Measurements from ENCODE around the gene SLC49A3.
"Not testable (repeated sequence)": the region's sequence is repeated elsewhere in the genome, so short reads cannot be mapped to it uniquely, and the experiment has no call there.

The SLC49A3 gene

GRCh38 chr4:681736-682451, 7.1 kb downstream of the SLC49A3 start:
- DNase-seq (ENCODE audit: low spot score), result no peak

GRCh38 chr4:680928-681645, 7.9 kb downstream of the SLC49A3 start:
- no peak for DNase-seq (ENCODE audit: low spot score)

GRCh38 chr4:680551-680927, 8.4 kb downstream of the SLC49A3 start:
- peak; percentile 43 for DNase-seq (ENCODE audit: low spot score)

- DNase-seq (ENCODE audit: low spot score), result no peak
Measured at GRCh38 chr4:680091-680490, 8.9 kb downstream of the SLC49A3 start.

- DNase-seq (ENCODE audit: low spot score), result no peak
Measured at GRCh38 chr4:679629-680028, 9.3 kb downstream of the SLC49A3 start.

GRCh38 chr4:679104-679481, 9.9 kb downstream of the SLC49A3 start:
- no peak for DNase-seq (ENCODE audit: low spot score)

GRCh38 chr4:678331-679103, 10.4 kb downstream of the SLC49A3 start:
- no peak for DNase-seq (ENCODE audit: low spot score)

GRCh38 chr4:677431-678293, 11.3 kb downstream of the SLC49A3 start:
- peak; percentile 40 for DNase-seq (ENCODE audit: low spot score)

GRCh38 chr4:676871-677235, 12.1 kb downstream of the SLC49A3 start:
- DNase-seq (ENCODE audit: low spot score), result no peak

- DNase-seq (ENCODE audit: low spot score), result no peak
Measured at GRCh38 chr4:675980-676870, 12.7 kb downstream of the SLC49A3 start.

- DNase-seq (ENCODE audit: low spot score), result peak; percentile 48
Measured at GRCh38 chr4:675036-675882, 13.7 kb downstream of the SLC49A3 start.

- peak; percentile 95 for DNase-seq (ENCODE audit: low spot score)
Measured at GRCh38 chr4:674172-675035, 14.5 kb downstream of the SLC49A3 start, which contains the start of the genes ATP5ME and MYL5. ATP5ME (minus strand) TSS chr4:674276; CDS start chr4:674247, 29 bp downstream. MYL5 (plus strand) TSS chr4:674542; CDS start chr4:678027, 3,485 bp downstream.

- DNase-seq (ENCODE audit: low spot score), result peak; percentile 38
Measured at GRCh38 chr4:673349-674091, 15.4 kb downstream of the SLC49A3 start.

GRCh38 chr4:671769-672168, 17.2 kb downstream of the SLC49A3 start:
- DNase-seq (ENCODE audit: low spot score), result no peak

- not testable (repeated sequence) for DNase-seq (ENCODE audit: low spot score)
Measured at GRCh38 chr4:669806-670559, 19.0 kb downstream of the SLC49A3 start.

- DNase-seq (ENCODE audit: low spot score), result not testable (repeated sequence)
Measured at GRCh38 chr4:668219-668618, 20.7 kb downstream of the SLC49A3 start.

GRCh38 chr4:667545-667925, 21.4 kb downstream of the SLC49A3 start:
- DNase-seq (ENCODE audit: low spot score), result no peak

All from RKO (cell line).